Duodenal mucosa (tissue), 2 donors: ENCODE data around the gene CDH13.

Experiments used
- H3K27ac ChIP-seq: one replicate; pipeline ENCODE4 v1.7.0; 2013; ENCODE audit warnings: low read depth, low read length
- H3K27me3 ChIP-seq, 2 donors: one replicate each; pipeline ENCODE4 v1.7.0; 2013; ENCODE audit warnings: low read length in 2 of 2, control low read depth in 1 of 2; ENCODE audit not compliant: insufficient read depth in 2 of 2, control insufficient read depth in 1 of 2
- H3K36me3 ChIP-seq, 2 donors: one replicate each; pipeline ENCODE4 v1.7.0; 2013; ENCODE audit warnings: low read length in 2 of 2, control low read depth in 1 of 2; ENCODE audit not compliant: insufficient read depth in 2 of 2, control insufficient read depth in 1 of 2
- H3K4me1 ChIP-seq, 2 donors: one replicate each; pipeline ENCODE4 v1.7.0; 2013; ENCODE audit warnings: low read length in 2 of 2, control low read depth in 1 of 2; ENCODE audit not compliant: insufficient read depth in 2 of 2, control insufficient read depth in 1 of 2
- H3K4me3 ChIP-seq, 2 donors: one replicate each; pipeline ENCODE4 v1.7.0; 2013; ENCODE audit warnings: low read length in 2 of 2, low read depth in 1 of 2
- H3K9ac ChIP-seq, 2 donors: one replicate each; pipeline ENCODE4 v1.7.0; 2013; ENCODE audit warnings: low read length in 2 of 2, low read depth in 1 of 2
- H3K9me3 ChIP-seq, 2 donors: one replicate each; pipeline ENCODE4 v1.7.0; 2013; ENCODE audit warnings: low read length in 2 of 2, control low read depth in 1 of 2; ENCODE audit not compliant: control insufficient read depth in 1 of 2

Gene CDH13

DNA sequence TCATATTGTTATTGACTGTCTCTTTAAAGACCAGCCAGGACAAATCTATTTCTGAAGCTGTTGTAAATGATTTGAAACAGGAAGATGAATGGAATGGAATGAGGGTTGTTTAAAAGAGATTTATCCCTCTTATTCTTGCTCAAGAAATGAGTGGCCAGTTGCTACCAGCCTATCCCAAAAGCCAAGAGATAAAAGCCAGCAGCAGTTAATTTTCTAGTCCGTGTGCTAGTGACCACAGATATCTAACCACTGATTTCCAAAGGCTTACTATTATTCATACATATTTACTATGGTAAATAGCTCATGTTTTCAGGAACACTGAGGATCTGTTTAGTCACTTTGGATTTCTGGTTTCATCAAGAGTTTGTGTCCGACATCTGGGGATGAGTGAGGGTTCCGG, 105.7 kb downstream of the CDH13 start:
- H3K27ac ChIP-seq, result no peak overlapping the region
- no peak overlapping the region for H3K4me3 ChIP-seq
- H3K4me1 ChIP-seq, result no peaks in the 10 kb centered on the region
- H3K9ac ChIP-seq, result no peak overlapping the region
- H3K9me3 ChIP-seq, result peaks cover 2 to 11% of the 10 kb centered on the region in 2 donors
- H3K27me3 ChIP-seq, result no peaks in the 10 kb centered on the region
- H3K36me3 ChIP-seq, result no peaks in the 10 kb centered on the region

DNA sequence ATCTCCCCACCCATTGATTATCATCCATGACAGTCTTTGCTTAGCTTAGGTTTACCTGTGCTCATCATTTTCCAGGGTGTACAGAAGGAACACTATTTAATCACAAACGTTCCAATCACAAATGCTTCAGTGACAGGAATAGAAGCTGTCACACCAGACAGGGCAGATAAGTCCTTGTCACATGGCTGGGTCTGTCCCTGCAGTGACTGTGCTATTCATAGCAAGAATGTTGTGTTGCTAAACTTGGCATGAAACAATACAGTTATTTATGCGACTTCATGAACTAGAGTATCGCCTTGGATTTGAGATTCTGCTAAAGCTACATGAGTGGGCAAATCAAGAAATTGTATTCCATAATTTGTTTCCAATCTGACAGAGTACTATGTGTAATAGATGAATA, 108.4 kb downstream of the CDH13 start:
- H3K9me3 ChIP-seq, result no peaks in the 10 kb centered on the region
- H3K4me3 ChIP-seq, result no peak overlapping the region
- no peak overlapping the region for H3K9ac ChIP-seq
- H3K36me3 ChIP-seq, result no peaks in the 10 kb centered on the region
- H3K4me1 ChIP-seq, result no peaks in the 10 kb centered on the region
- no peaks in the 10 kb centered on the region for H3K27me3 ChIP-seq
- no peak overlapping the region for H3K27ac ChIP-seq

DNA sequence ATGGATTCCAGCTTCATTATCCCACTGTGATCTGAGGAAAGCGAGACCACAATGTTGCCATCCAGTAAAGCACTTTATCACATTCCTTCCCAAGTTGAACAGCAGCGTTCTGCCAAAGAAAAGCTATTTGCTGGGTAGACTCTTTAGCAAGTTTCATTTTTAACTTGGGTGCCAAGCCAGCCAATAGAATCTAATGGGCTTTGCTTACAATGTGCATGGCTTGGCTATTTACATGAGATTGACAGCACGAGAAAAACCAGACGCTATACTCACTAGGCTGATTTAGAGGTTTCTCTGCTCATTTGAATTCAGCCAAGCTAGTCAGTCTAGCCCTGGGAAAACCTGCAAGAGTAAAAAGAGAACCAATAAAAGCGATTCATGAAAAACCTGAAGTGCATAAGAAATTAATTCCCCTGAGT, 108.9 kb downstream of the CDH13 start:
- no peak overlapping the region for H3K27ac ChIP-seq
- no peaks in the 10 kb centered on the region for H3K4me1 ChIP-seq
- no peaks in the 10 kb centered on the region for H3K9me3 ChIP-seq
- H3K4me3 ChIP-seq, result no peak overlapping the region
- no peaks in the 10 kb centered on the region for H3K27me3 ChIP-seq
- no peaks in the 10 kb centered on the region for H3K36me3 ChIP-seq
- H3K9ac ChIP-seq, result no peak overlapping the region

DNA sequence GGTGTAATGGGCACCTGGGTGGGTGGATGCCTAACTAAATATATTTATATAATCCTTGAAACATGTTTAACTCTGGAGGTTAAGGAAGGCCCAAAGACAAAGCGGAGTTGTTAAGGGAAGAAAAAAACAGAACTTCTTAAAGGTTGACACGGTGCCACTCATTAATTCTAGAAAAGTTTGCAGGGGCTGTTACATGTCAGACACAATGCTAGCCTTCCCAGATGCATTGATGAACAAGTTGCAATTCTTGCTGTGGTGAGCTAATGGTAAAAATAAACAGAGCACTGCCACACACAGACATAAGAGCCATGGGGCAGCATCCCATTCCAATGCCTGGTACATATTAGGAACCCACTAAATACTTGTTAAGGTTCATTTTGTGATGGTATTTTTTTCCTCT, 109.5 kb downstream of the CDH13 start:
- Histone ChIP-seq H3K27me3 (no peaks in the 10 kb centered on the region), H3K36me3 (no peaks in the 10 kb centered on the region), H3K4me3 (no peak overlapping the region), H3K9ac (no peak overlapping the region), H3K4me1 (no peaks in the 10 kb centered on the region), H3K9me3 (no peaks in the 10 kb centered on the region), H3K27ac (no peak overlapping the region)

DNA sequence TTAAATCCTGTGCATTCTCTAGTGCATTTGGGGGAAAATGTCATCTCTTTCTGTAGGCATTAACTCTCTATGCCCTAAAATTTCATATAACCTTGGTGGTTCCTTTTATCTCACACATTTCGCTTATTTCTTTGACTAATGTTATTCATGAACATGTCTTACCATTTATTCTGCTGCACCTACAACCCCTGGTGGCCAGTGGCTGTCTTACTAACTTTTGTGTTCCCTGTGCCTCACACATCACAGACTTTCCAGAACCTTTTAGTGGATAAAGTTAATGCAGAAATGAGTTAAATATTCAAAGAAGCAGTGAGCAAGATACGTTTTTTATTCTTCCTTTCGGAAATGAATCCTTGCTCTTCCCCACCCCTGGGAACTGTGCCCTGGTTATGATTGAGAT, 111.9 kb downstream of the CDH13 start:
- no peak overlapping the region for H3K9ac ChIP-seq
- no peaks in the 10 kb centered on the region for H3K4me1 ChIP-seq
- H3K27me3 ChIP-seq, result no peaks in the 10 kb centered on the region
- H3K4me3 ChIP-seq, result no peak overlapping the region
- H3K9me3 ChIP-seq, result no peaks in the 10 kb centered on the region
- no peak overlapping the region for H3K27ac ChIP-seq
- no peaks in the 10 kb centered on the region for H3K36me3 ChIP-seq

DNA sequence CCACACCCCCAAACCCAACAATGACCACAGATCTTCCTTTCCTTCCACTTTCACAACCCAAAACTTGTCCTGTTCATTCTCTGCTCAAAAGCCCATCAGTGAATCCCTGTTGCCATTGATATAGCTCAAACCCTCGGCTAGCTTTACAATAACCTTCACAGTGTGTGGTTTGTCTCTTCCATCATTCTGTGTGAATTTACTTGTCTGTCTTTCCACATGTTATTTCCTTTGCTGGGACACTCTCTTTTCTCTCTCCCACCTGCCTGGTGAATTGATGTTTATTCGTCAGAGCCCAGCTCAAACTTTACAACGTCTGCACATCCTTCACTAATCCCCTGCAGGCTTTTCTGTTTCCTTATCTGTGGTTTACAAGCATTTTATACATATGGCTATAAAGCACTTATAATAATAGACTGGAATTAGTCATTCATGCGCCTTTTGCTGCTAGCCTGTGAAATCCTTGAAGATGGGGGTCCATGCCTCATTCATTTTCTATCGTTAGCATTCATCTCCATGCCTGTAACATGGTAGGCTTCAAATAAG, 114.4 kb downstream of the CDH13 start:
- H3K27ac ChIP-seq, result no peak overlapping the region
- H3K4me3 ChIP-seq, result no peak overlapping the region
- H3K9ac ChIP-seq, result no peak overlapping the region
- H3K4me1 ChIP-seq, result no peaks in the 10 kb centered on the region
- no peaks in the 10 kb centered on the region for H3K9me3 ChIP-seq
- H3K36me3 ChIP-seq, result no peaks in the 10 kb centered on the region
- H3K27me3 ChIP-seq, result no peaks in the 10 kb centered on the region

DNA sequence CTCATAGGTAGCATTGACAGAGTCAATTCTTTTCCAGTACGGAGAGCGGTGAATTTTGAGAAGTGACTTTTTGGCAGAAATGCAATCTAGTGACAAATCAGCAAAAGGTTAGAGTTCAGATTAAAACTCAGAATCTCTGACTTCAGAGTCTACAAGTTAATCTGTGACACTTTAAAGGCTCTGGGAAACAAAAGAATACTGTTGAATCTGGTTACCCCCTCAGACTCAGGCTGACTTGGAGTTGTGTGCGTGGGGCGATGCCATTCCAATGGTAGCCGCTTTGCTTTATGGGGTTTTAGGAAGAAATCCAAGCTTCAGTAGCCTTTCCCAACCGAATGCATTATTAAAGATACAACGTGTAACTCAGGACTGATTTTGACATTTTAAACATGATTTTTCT, 118.2 kb downstream of the CDH13 start:
- no peaks in the 10 kb centered on the region for H3K36me3 ChIP-seq
- no peak overlapping the region for H3K4me3 ChIP-seq
- no peak overlapping the region for H3K9ac ChIP-seq
- no peak overlapping the region for H3K27ac ChIP-seq
- H3K4me1 ChIP-seq, result no peaks in the 10 kb centered on the region
- H3K27me3 ChIP-seq, result no peaks in the 10 kb centered on the region
- H3K9me3 ChIP-seq, result no peaks in the 10 kb centered on the region

DNA sequence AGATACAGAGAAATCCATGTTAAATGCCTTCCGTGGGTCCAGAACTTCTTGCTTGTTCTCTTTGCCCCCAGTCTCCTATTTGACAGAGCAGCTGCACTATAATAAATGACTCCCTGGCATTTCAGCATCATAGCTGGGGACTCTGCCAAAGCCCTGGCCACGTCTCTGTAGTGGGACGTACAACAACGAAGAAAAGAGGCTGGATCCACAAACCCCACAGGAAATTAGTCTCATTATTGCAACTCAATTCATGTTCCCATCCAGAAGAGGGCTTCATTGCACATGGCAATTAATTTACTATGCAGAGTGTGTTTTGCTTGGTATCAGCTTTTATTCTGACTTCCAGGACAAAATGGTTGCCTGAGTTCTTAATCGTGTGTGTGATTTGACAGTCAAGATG, 121.3 kb downstream of the CDH13 start:
- no peaks in the 10 kb centered on the region for H3K9me3 ChIP-seq
- no peak overlapping the region for H3K4me3 ChIP-seq
- H3K36me3 ChIP-seq, result no peaks in the 10 kb centered on the region
- no peak overlapping the region for H3K9ac ChIP-seq
- no peaks in the 10 kb centered on the region for H3K27me3 ChIP-seq
- H3K4me1 ChIP-seq, result no peaks in the 10 kb centered on the region
- no peak overlapping the region for H3K27ac ChIP-seq

DNA sequence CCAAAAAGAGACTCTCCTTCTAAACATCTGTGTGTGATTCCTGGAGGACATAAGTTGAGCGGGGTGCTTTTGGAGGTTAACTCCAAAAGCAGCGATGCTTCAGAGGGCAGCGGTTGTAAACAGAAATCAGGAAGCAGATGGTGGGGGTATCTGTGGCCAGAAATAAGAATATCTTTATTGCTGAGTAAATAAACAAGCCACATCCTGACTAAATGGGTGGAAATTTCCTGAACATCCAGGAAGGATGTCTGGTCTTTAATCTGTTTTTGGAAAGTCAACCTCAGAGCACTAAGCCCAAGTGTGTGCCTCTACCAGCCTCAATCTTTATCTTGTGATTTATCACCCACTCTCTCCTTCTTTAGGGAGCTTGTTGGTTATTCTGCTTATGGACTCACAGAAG, 123.3 kb downstream of the CDH13 start:
- Histone ChIP-seq H3K4me1 (no peaks in the 10 kb centered on the region), H3K27ac (no peak overlapping the region), H3K27me3 (no peaks in the 10 kb centered on the region), H3K9me3 (no peaks in the 10 kb centered on the region), H3K4me3 (no peak overlapping the region), H3K9ac (no peak overlapping the region), H3K36me3 (no peaks in the 10 kb centered on the region)

DNA sequence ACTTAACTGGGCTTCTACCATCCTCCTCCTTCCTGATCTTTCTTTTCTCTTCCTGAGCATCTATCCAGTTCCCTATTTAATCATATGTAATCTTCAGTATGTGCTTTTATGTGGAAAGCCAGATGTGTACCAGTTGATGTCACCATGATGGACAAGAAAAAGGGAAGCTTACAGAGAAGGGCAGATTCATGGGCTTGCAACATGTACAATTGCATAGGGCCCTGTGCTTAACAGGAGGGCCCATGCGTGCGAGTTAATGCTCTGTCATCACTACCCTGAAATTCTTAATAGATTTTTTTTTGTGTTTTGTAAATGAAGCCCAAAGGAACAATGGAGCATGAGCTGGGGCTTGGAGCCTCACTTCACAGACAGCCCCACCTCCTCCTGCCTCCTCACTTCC, 124.3 kb downstream of the CDH13 start:
- Histone ChIP-seq H3K27ac (no peak overlapping the region), H3K4me1 (no peaks in the 10 kb centered on the region), H3K4me3 (no peak overlapping the region), H3K9ac (no peak overlapping the region), H3K9me3 (no peaks in the 10 kb centered on the region), H3K27me3 (no peaks in the 10 kb centered on the region), H3K36me3 (no peaks in the 10 kb centered on the region)

DNA sequence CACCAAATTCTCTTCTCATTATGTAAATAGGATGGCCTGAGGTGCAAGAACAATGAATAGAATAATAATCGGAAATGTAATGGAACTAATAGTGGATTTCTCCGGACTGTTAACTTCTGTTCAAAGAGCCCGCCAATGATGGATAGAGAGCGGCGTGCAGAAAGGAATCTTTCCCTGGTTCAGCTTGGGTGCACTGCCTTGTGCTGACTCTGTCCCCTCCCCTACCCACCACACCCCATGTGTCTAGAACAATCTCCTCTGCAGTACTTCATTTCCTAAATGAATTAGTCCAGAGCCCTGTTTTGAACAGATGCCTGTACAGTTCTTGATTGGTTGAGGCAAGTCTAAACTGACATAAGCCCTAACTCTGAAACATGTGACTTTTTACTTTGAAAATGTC, 125.4 kb downstream of the CDH13 start:
- no peaks in the 10 kb centered on the region for H3K9me3 ChIP-seq
- H3K27ac ChIP-seq, result no peak overlapping the region
- no peak overlapping the region for H3K4me3 ChIP-seq
- no peaks in the 10 kb centered on the region for H3K4me1 ChIP-seq
- H3K27me3 ChIP-seq, result no peaks in the 10 kb centered on the region
- no peaks in the 10 kb centered on the region for H3K36me3 ChIP-seq
- H3K9ac ChIP-seq, result no peak overlapping the region
